Measurements from ENCODE around the gene IL2. TPM values are rescaled to one million over a fixed set of nuclear protein-coding genes. Genes with fewer than 3 reads are reported as not detected.

IL2 gene
- total RNA-seq = 100 to 1,000 TPM; 168 TPM

DNA sequence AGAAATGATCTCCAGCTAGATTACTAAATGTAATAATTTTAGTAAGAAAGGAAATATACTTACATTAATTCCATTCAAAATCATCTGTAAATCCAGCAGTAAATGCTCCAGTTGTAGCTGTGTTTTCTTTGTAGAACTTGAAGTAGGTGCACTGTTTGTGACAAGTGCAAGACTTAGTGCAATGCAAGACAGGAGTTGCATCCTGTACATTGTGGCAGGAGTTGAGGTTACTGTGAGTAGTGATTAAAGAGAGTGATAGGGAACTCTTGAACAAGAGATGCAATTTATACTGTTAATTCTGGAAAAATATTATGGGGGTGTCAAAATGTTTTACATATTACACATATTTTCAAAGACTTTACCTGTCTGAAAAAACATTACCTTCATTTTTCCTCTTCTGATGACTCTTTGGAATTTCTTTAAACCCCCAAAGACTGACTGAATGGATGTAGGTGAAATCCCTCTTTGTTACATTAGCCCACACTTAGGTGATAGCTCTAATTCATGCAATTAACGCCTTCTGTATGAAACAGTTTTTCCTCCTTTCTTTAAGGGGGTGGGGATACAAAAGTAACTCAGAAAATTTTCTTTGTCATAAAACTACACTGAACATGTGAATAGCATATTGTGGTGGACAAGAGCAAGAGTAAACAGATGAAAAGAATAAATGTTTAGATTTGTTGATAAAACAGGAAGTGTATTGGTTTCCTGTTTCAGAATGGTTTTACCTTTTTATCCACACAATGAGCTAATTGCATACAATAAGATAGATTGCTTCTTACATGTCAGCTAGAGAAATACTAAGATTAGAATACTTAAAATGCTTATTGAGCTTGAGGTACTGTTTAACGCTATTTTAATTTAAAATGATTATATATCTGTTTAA lies at the start of gene IL2:
IL2 (minus strand) TSS at position 495 of the 886 bp plus-strand sequence; CDS start at position 210, 285 bp downstream.
- POLR2A ChIA-PET = interaction anchor here (3.3 kb wide), 1 partner anchor 86 kb away, joined by 10 read pairs; no protein-coding TSS in a partner anchor
- Mint-ChIP-seq H3K36me3 (ENCODE audit: low read depth) (peaks cover 37% of the 10 kb centered on the region), H3K4me3 (peak within 1 kb of the TSS; percentile 83), H3K4me1 (peaks cover 58% of the 10 kb centered on the region), H3K27me3 (no peaks in the 10 kb centered on the region), H3K27ac (peak within 1 kb of the TSS; percentile 93), H3K9me3 (ENCODE audit: low read depth) (peaks cover 1% of the 10 kb centered on the region)
- CTCF ChIA-PET = interaction anchor here (0.5 to 3.0 kb wide), 9 partner anchors 12 to 368 kb away, joined by 3 to 32 read pairs (median 3); no protein-coding TSS in a partner anchor
- ATAC-seq = peak; percentile 57
- intact Hi-C loops (cut with DNase I, micrococcal nuclease) = loop anchor here (1.0 to 5.0 kb wide), 8 partner anchors 122 to 1216 kb away; partner anchors contain the start of genes BBS12 (in 1 of the 2), BLTP1 (in 1 of the 2) and NUDT6 (in 1 of the 2)
- DNase-seq = peak; percentile 31

DNA sequence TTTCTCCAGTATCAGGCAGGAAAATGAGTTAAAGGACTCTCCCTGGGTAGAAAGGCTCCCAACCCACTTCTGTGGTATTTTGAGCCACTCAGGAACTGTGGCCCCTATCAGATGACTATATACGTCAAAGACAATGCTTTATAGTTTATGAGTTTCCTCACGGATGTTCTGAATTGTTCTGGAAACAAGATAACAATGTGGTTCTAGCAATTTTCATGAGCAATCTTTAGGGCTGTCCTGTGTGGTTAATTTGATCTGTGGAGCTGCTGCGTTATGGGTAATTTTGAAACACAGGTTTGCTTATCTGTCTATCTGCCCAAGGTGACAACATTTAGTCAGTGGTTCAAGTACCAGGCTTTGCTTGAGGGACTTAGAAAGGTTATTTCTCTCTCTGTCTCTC lies 46.7 kb upstream of the IL2 start:
- peak; percentile 63 for ATAC-seq
- intact Hi-C loops (cut with DNase I, micrococcal nuclease) = no loop called here
- H3K27me3 Mint-ChIP-seq = no peaks in the 10 kb centered on the region
- peak overlapping the region; percentile 61 for H3K27ac Mint-ChIP-seq
- DNase-seq = no peak
- peak overlapping the region; percentile 3 for H3K4me3 Mint-ChIP-seq
- H3K4me1 Mint-ChIP-seq = peaks cover 56% of the 10 kb centered on the region
- ChIA-PET CTCF (no interaction called here), POLR2A (interaction anchor here (0.7 to 1.2 kb wide), 3 partner anchors 39 to 205 kb away, joined by 3 to 5 read pairs (median 4); no protein-coding TSS in a partner anchor)
- H3K9me3 Mint-ChIP-seq (ENCODE audit: low read depth) = peaks cover 5% of the 10 kb centered on the region
- peaks cover 6% of the 10 kb centered on the region for H3K36me3 Mint-ChIP-seq (ENCODE audit: low read depth)

DNA sequence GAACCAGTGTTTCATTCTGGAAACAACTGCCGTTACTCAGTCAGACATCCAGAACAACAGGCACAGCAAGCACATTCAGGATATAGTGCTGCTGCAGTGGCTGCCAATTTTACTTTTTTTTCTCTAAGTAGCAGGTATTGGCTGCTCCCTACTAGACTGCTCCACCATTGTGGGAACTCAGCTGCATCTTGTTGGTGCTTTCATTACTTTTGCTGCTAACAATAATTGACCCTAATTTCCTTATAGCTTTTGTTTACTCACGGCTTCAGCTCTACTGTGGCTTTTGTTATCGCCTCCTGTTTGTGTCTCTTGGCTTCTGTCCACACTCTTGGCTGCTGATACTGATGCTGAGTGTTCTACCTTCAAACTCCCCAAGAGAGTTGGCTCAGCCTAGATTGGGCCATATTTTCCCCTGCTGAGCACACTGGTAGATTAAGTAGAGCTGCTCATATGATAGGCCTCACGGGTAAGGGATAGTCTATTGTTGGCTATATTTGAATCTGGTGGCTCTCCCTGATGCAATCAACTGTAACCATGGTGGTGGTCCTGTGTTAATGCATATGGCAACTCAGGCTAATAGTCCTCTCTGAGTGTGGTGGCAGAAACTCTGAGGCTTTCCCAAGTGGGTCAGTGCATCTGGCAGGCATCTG lies 44.5 kb upstream of the IL2 start:
- Mint-ChIP-seq H3K27me3 (no peaks in the 10 kb centered on the region), H3K9me3 (ENCODE audit: low read depth) (peaks cover 7% of the 10 kb centered on the region), H3K27ac (no peak overlapping the region), H3K4me1 (peaks cover 35% of the 10 kb centered on the region), H3K36me3 (ENCODE audit: low read depth) (peaks cover 4% of the 10 kb centered on the region), H3K4me3 (no peak overlapping the region)
- DNase-seq (no peak), ATAC-seq (no peak)
- POLR2A ChIA-PET = no interaction called here
- CTCF ChIA-PET = interaction anchor here (0.6 to 0.7 kb wide), 2 partner anchors 19 to 1196 kb away, joined by 3 read pairs; no protein-coding TSS in a partner anchor
- intact Hi-C loops (cut with DNase I, micrococcal nuclease) = no loop called here

DNA sequence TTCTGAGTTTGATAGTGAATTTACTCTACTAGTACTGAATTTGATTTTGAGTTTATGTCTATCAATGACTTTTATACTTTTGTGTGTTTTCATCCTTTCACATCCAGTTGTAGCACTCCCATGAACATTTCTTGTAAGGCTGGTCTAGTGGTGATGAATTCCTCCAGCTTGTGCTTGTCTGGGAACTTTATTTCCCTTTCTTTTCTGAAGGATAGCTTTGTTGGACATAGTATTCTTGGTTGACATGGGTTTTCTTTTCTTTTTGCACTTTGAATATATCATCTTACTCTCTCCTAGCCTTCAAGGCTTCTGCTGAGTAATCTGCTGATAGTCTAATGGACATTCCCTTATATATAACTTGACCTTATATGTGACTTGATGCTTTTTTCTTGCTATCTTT lies 32.5 kb upstream of the IL2 start:
- peaks cover 22% of the 10 kb centered on the region for H3K36me3 Mint-ChIP-seq (ENCODE audit: low read depth)
- no peaks in the 10 kb centered on the region for H3K4me1 Mint-ChIP-seq
- H3K27ac Mint-ChIP-seq = no peak overlapping the region
- ChIA-PET CTCF (interaction anchor here (0.6 to 1.7 kb wide), 7 partner anchors 20 to 294 kb away, joined by 3 to 4 read pairs (median 4); no protein-coding TSS in a partner anchor), POLR2A (interaction anchor here (0.6 kb wide), 1 partner anchor 243 kb away, joined by 4 read pairs; the partner anchor contains the start of gene BBS12)
- DNase-seq (no peak), ATAC-seq (no peak)
- intact Hi-C loops (cut with DNase I, micrococcal nuclease) = no loop called here
- peaks cover 3% of the 10 kb centered on the region for H3K27me3 Mint-ChIP-seq
- H3K4me3 Mint-ChIP-seq = no peak overlapping the region
- peaks cover 24% of the 10 kb centered on the region for H3K9me3 Mint-ChIP-seq (ENCODE audit: low read depth)

DNA sequence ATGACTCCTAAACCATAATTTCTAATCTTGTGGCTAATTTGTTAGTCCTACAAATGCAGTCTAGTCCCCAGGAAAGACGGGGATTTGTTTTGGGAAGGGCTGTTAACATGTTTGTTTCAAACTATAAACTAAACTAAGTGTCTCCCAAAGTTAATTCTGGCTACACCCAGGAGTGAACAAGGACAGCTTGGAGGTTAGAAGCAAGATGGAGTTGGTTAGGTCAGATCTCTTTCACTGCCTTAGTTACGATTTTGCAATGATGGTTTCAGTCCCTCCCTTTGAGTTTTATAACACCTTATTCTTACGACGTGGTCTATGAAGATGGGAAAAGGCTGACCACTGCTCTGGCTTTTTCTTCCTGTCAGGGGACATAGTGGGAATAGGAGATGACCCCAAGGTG lies 27.0 kb upstream of the IL2 start:
- no peak for ATAC-seq
- no peak for DNase-seq
- Mint-ChIP-seq H3K27ac (no peak overlapping the region), H3K36me3 (ENCODE audit: low read depth) (peaks cover 11% of the 10 kb centered on the region), H3K4me1 (peaks cover 4% of the 10 kb centered on the region), H3K27me3 (peaks cover 3% of the 10 kb centered on the region), H3K4me3 (no peak overlapping the region), H3K9me3 (ENCODE audit: low read depth) (peaks cover 15% of the 10 kb centered on the region)
- POLR2A ChIA-PET = no interaction called here
- intact Hi-C loops (cut with DNase I, micrococcal nuclease) = no loop called here
- CTCF ChIA-PET = no interaction called here

DNA sequence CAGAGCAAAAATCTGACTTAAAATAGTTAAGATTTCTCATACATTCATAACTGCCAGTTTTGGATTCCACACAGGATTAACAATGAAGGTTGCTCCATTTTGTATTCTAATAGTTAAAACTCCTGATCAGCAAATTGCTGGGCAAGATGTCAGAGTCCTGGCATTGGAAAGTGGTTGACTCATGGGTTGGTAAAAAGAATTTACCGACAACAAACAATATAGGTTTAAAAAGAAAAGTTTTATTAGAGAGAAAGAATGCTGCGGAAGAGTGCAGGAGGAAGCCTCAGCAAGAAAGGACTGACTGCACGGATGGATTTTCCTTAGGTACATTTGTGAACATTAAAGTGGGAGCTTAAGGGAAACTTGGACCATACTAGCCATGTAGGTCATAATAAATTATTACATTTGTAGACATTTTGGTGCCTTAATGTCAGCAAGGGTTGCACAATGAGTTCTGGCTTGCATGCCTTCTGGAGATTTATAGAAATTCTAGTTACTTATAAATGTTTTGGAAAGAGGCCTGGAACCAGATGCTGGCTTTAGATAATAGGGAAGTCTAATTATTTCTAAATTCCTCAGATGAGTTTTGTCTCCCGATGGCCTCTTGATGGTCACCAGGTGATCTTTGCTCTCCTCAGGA lies 25.4 kb upstream of the IL2 start:
- peaks cover 14% of the 10 kb centered on the region for H3K4me1 Mint-ChIP-seq
- ATAC-seq (no peak), DNase-seq (no peak)
- CTCF ChIA-PET = interaction anchor here (0.9 to 1.5 kb wide), 3 partner anchors 9 to 95 kb away, joined by 3 to 4 read pairs (median 3); no protein-coding TSS in a partner anchor
- H3K36me3 Mint-ChIP-seq (ENCODE audit: low read depth) = peaks cover 3% of the 10 kb centered on the region
- no peak overlapping the region for H3K27ac Mint-ChIP-seq
- H3K9me3 Mint-ChIP-seq (ENCODE audit: low read depth) = peaks cover 2% of the 10 kb centered on the region
- POLR2A ChIA-PET = no interaction called here
- H3K27me3 Mint-ChIP-seq = peaks cover 3% of the 10 kb centered on the region
- H3K4me3 Mint-ChIP-seq = no peak overlapping the region
- intact Hi-C loops (cut with DNase I, micrococcal nuclease) = no loop called here

DNA sequence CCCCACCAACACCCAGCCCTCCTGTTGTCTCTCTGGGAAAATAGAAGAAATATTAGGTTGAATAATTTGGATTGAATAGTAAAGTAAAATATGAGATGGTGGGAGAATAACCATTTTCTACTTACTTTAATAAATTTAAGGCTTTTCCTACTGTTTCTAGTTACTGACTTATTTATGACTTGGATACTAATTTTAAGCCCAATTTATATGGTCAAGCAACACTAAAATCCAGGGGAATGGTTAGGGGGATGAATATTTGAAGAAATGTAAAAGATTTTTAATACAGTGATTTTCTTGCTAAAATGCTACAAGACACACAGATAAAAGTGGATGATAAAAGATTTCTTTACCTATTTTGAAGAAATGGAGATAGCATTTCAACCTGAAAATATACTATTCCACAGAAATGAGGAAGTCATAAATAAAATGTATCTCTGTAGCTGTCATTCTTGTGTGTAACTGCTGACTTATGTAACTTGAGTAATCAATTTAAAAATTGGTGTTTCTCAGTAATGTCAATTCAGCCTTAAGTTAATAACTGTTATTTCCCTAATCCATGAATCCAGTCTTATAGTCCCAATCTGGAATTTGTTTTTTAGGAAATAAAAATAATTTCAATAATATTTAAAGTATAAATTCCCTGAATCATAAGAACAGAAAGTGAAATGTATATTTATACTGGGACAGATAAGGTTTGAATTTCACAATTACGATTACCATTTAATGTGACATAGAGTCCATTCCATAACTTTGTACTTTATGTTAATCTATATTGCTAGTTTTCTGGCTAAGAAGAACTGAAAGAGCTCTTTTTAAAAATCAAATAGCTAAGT lies 24.3 kb upstream of the IL2 start:
- intact Hi-C loops (cut with DNase I, micrococcal nuclease) = no loop called here
- Mint-ChIP-seq H3K27ac (no peak overlapping the region), H3K4me1 (peaks cover 21% of the 10 kb centered on the region), H3K36me3 (ENCODE audit: low read depth) (no peaks in the 10 kb centered on the region), H3K4me3 (no peak overlapping the region), H3K27me3 (no peaks in the 10 kb centered on the region), H3K9me3 (ENCODE audit: low read depth) (peaks cover under 1% of the 10 kb centered on the region)
- POLR2A ChIA-PET = no interaction called here
- CTCF ChIA-PET = interaction anchor here (0.9 to 1.5 kb wide), 2 partner anchors 10 to 96 kb away, joined by 3 to 4 read pairs; no protein-coding TSS in a partner anchor
- ATAC-seq (no peak), DNase-seq (no peak)

DNA sequence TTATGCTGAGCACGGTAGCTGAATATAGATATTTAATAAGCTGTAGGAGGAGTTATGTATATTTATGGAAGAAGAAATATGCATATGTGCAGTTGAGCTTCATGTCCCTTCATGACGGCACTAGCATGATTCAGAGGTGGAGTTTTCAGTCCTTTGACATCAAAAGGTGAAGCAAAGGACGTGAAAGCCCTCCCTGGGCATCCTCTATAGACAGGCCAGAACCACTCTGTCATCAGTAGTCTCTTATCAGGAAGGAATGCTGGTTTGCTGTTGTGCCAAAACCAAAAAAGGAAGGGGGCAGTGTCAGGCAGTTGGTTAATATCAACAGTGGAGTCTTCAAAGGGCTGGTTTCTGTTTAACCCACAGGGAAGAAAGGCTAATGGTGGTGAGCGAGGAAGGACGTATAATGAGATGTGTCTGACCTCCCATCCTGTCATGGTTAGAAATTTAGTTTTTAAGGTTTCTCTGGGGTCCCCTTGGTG lies 23.5 kb upstream of the IL2 start:
- H3K36me3 Mint-ChIP-seq (ENCODE audit: low read depth) = no peaks in the 10 kb centered on the region
- H3K27ac Mint-ChIP-seq = no peak overlapping the region
- intact Hi-C loops (cut with DNase I, micrococcal nuclease) = no loop called here
- DNase-seq (no peak), ATAC-seq (no peak)
- peaks cover 21% of the 10 kb centered on the region for H3K4me1 Mint-ChIP-seq
- ChIA-PET CTCF (no interaction called here), POLR2A (no interaction called here)
- H3K4me3 Mint-ChIP-seq = no peak overlapping the region
- no peaks in the 10 kb centered on the region for H3K27me3 Mint-ChIP-seq
- peaks cover 2% of the 10 kb centered on the region for H3K9me3 Mint-ChIP-seq (ENCODE audit: low read depth)

DNA sequence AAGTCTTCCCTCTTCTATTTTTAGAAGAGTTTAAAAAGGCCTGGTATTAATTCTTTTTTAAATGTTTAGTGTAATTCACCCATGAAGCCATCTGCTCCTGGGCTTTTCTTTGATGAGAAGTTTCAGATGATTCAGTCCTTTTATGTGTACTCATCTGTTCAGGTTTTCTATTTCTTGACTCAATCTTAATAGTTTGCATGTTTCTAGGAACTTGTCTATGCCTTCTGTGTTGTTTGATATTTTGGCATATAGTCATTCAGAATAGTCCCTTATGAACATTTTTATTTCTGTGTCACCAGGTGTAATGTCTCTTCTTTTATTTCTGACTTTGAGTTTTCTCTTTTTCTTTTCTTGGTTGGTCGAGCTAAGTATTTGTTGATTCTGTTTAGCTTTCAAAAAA lies 20.2 kb upstream of the IL2 start:
- intact Hi-C loops (cut with DNase I, micrococcal nuclease) = no loop called here
- DNase-seq (no peak), ATAC-seq (peak; percentile 68)
- Mint-ChIP-seq H3K27me3 (no peaks in the 10 kb centered on the region), H3K4me1 (peaks cover 21% of the 10 kb centered on the region), H3K4me3 (no peak overlapping the region), H3K9me3 (ENCODE audit: low read depth) (peaks cover 10% of the 10 kb centered on the region), H3K36me3 (ENCODE audit: low read depth) (peaks cover 2% of the 10 kb centered on the region), H3K27ac (no peak overlapping the region)
- ChIA-PET POLR2A (interaction anchor here (0.6 kb wide), 1 partner anchor 47 kb away, joined by 4 read pairs; no protein-coding TSS in a partner anchor), CTCF (interaction anchor here (0.7 to 1.1 kb wide), 3 partner anchors 9 to 376 kb away, joined by 3 read pairs; no protein-coding TSS in a partner anchor)

DNA sequence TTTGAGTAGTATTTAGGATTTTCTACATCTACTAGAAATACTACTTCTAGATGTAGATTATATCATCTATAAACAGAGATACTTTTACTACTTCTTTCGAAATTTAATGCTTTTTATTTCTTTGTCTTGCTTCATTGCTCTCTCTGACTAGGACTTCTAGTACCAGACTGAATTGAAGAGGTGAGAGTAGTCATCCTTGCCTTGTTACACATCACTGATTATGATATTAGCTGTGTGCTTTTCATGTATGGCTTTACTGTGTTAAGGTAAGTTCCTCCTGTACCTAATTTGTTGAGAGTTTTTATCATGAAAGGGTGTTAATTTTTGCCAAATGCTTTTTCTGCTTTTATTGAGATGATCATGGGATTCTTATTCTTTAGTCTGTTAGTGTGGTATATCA lies 19.6 kb upstream of the IL2 start:
- peaks cover 10% of the 10 kb centered on the region for H3K9me3 Mint-ChIP-seq (ENCODE audit: low read depth)
- ChIA-PET POLR2A (no interaction called here), CTCF (interaction anchor here (1.1 kb wide), 1 partner anchor 10 kb away, joined by 3 read pairs; no protein-coding TSS in a partner anchor)
- peaks cover 2% of the 10 kb centered on the region for H3K36me3 Mint-ChIP-seq (ENCODE audit: low read depth)
- intact Hi-C loops (cut with DNase I, micrococcal nuclease) = no loop called here
- DNase-seq (no peak), ATAC-seq (peak; percentile 47)
- peaks cover 21% of the 10 kb centered on the region for H3K4me1 Mint-ChIP-seq
- H3K4me3 Mint-ChIP-seq = no peak overlapping the region
- no peaks in the 10 kb centered on the region for H3K27me3 Mint-ChIP-seq
- H3K27ac Mint-ChIP-seq = no peak overlapping the region

All from activated CD4-positive, alpha-beta T cell treated with anti-CD3 and anti-CD28 coated beads for 36 hours (primary cell).